GM12892 (cell line): Measurements from ENCODE around the gene ZDHHC3. TPM values are rescaled to one million over a fixed set of nuclear protein-coding genes. Genes with fewer than 3 reads are reported as not detected.

Experiments
- DNase-seq: peaks from one replicate; pipeline ENCODE4 v3.0.0; 2011; ENCODE audit not compliant: insufficient read length
- FAIRE-seq: peaks from 2 replicates; lab custom pipeline; 2011; peaks lifted over from hg19 to GRCh38; lab: Jason Lieb, UNC
- POLR2A ChIP-seq: IDR thresholded peaks from 2 replicates; pipeline ENCODE4 v1.6.1; 2011; ENCODE audit warnings: low read depth, low read length, control low read depth
- POLR2AphosphoS5 ChIP-seq: IDR thresholded peaks from 2 replicates; pipeline ENCODE4 v1.6.1; 2011; ENCODE audit warnings: low read depth, low read length, control low read depth
- TAF1 ChIP-seq: IDR thresholded peaks from 2 replicates; pipeline ENCODE4 v1.6.1; 2011; ENCODE audit warnings: low read depth, mild to moderate bottlenecking, control low read depth, low read length, borderline replicate concordance
- polyA plus RNA-seq: library from polyadenylated mRNA; unstranded; fragments of >200 nt; gene quantifications from one replicate; pipeline ENCODE4 v1.2.1, GENCODE V29; 2012; ENCODE audit warnings: missing spikeins, inconsistent platforms; ENCODE audit not compliant: missing spikeins

Gene ZDHHC3, protein sequence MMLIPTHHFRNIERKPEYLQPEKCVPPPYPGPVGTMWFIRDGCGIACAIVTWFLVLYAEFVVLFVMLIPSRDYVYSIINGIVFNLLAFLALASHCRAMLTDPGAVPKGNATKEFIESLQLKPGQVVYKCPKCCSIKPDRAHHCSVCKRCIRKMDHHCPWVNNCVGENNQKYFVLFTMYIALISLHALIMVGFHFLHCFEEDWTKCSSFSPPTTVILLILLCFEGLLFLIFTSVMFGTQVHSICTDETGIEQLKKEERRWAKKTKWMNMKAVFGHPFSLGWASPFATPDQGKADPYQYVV
- 18.0 TPM for polyA plus RNA-seq

DNA sequence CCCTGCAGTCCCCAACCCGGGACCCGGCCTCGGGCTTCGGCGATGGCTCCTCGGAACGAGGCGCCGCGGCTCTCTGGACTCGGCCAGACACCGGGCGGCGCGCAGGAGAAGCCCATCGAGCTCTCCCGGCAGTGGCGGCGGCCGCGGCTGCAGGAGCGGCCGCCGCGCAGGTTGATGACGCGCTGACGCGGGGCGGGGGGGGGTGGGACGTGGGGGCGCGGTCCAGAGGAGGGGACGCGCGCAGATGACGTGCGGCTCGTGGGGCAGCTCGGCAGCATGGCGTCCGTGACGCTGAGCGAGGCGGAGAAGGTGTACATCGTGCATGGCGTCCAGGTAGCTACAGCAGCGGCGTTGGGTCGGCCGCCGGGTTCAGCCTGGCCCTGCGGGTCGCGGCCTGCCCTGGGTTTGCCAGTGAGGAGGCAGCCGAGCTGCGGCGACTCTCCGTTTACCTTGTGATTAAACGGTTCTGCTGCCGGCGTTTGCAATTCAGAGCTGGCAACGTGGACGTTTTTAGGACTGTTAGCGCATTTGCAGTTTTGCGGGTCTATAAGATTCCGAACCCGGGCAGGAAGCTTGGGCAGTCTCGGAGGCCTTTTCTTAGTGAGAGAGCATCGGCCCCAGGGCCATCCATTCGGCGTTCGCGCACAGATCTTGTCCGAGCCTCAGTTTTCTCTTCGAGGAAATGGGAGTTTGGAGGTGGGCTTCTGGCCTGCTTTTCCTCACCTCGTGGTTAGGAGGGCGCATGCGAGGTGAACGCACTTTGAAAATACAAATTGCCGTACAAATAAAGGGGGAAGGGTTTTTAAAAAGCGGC lies at the start of gene ZDHHC3, which contains the start of gene EXOSC7:
TSS of gene ZDHHC3 (minus strand) at position 173 of the 814 bp plus-strand sequence. CDS start 16,738 bp downstream, outside the sequence.
TSS of gene EXOSC7 (plus strand) at position 243 of the 814 bp plus-strand sequence. CDS start at position 277, 34 bp downstream.
- DNase-seq (peak; percentile 89), FAIRE-seq (peak; percentile 98)

DNA sequence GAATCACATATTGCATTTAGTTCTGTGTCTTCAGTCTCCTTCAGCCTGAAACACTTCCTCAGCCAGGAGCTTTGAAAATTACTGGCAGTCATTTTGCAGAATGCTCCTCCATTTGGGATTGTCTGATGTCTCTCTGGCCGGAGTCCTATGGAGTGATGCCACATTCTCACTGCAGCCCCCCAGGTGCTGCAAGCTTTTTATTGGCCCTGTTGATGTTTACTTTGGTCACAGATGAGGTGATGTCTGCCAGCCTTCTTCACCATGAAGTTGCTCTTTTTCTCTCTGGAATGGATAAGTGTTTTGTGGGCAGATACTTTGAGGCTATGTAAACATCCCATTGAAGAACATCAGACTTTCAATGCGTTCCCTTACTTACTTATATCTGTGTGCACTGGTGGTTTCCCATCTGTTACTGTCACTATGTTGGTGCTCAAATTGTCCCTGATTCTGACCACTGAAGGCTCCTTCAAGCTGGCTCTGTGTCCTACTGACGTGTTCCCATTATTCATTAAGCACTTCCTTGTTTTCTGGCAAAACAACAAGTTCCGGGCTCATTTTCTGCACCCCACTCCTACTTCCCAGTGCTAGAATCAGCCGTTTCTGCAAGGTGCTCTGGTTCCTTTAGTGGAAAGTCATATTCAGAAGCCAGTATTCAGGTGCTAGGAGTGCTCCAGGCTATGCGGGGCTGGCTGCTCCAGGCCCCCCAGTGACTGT lies 48.7 kb upstream of the ZDHHC3 start:
- TF ChIP-seq POLR2A = no peak
- DNase-seq (no peak), FAIRE-seq (no peak)

More for the DNA sequence above, at the start of gene ZDHHC3, which contains the start of gene EXOSC7:
- TF ChIP-seq POLR2AphosphoS5 (peak; percentile 87), TAF1 (peak; percentile 81; the same call in 1 of the 2 replicates), POLR2A (peak; percentile 96)

DNA sequence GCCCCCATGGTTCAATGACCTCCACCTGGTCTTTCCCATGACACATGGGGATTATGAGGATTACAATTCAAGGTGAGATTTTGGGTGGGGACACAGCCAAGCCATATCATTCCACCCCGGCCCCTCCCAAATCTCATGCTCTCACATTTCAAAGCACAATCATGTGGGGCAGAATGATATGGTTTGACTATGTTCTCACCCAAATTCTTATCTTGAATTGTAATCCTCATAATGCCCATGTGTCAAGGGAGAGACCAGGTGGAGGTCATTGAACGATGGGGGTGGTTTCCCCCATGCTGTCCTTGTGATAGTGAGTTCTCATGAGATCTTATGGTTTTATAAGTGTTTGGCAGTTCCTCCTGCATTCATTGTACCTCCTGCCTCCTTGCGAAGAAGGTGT lies 47.7 kb upstream of the ZDHHC3 start:
- FAIRE-seq (no peak), DNase-seq (no peak)
- TF ChIP-seq POLR2A (no peak), TAF1 (no peak), POLR2AphosphoS5 (no peak)

DNA sequence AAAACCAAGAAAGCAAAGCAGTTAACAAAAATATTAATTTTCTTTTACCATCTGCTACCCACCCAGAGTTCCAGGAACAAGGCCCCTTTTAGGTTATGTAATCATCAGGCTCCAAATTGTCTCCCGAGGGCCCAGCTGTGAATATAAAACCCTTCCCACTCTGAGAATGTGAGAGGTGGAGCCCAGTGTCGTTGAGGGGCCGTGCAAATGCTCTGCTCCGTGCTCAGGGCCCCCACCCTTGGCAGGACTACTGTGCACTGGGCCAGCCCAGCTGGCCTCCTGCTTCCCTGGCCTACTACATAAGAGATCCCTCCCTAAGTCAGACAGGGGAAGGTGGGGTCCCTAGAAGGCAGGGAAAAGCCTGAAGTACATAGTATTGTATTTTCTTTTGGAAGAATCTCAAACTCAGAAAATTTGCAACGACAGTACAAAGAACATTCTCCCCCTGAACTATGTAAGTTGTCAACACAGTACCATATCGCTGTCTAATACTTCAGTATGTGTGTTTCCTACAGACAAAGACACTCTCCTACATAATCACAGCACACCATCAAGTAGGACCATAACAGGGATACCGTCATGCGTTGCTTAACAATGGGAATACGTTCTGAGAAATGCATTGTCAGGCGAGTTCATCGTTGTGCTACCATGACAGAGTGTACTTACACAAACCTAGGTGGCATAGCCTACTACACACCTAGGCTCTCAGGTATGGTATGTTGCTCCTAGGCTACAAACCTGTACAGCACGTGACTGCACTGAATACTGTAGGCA lies 45.7 kb upstream of the ZDHHC3 start:
- FAIRE-seq = no peak
- DNase-seq = no peak
- TF ChIP-seq TAF1 = no peak
- TF ChIP-seq POLR2A = no peak
- TF ChIP-seq POLR2AphosphoS5 = no peak

DNA sequence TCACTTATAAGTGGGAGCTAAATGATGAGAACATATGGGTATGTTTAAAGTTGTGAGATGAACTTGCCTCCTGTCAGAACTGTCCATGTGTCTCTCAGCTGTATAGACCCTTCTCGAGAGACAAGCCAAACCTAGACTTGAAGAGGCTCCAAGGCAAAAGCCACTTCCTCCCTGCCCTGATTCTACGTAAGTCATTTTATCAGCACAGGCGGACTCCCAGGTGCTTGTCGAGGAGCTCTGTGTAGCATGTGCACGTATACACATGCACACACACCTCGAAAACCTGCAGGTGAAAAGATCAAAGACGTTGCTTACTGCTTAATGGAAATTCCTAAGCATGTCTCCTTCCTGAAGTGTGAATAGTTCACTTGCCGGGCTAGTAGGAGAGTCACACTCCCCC lies 44.6 kb upstream of the ZDHHC3 start:
- TF ChIP-seq POLR2A (no peak), TAF1 (no peak), POLR2AphosphoS5 (no peak)
- DNase-seq (no peak), FAIRE-seq (no peak)

DNA sequence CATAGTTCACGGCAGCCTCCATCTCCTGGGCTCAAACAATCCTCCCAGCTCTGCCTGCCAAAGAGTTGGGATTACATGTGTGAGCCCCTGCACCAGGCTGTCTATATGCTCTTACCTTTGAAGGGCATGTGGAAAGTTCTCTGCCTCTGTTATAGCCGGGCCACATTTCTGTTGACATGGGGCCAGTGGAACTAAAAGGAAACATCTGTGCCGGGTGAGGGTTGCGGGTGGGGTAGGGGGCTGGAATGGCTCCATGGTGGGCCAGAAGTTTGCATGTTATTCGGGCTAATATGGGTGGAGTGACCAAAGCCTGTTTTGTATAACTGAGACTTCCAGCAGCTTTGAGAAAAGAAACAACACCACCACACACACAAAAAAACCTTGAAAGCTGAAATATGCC lies 41.8 kb upstream of the ZDHHC3 start:
- TF ChIP-seq TAF1 = no peak
- TF ChIP-seq POLR2AphosphoS5 = no peak
- no peak for TF ChIP-seq POLR2A
- no peak for FAIRE-seq

DNA sequence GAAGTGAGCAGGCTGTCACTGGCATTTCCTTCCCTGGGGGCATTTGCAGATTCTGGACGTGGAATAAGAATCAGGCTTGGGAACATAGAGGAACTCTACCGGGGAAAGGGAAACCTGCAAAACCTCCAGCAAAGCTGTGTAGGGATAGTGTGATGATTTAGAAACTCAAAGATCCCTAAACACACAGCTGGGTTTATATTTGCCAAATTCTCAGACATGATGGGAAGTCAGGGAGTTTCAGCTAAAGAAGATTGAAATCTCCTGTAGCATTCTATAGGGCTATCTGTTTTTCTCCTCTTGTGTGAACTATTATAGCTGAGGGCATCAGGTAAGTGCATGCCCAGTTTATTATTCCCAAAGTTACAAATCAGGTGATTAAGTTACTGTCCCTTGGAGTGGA lies 40.9 kb upstream of the ZDHHC3 start:
- FAIRE-seq = no peak
- TF ChIP-seq POLR2AphosphoS5 (no peak), POLR2A (no peak), TAF1 (no peak)
- DNase-seq = no peak

More for the DNA sequence above, 41.8 kb upstream of the ZDHHC3 start:
- no peak for DNase-seq

DNA sequence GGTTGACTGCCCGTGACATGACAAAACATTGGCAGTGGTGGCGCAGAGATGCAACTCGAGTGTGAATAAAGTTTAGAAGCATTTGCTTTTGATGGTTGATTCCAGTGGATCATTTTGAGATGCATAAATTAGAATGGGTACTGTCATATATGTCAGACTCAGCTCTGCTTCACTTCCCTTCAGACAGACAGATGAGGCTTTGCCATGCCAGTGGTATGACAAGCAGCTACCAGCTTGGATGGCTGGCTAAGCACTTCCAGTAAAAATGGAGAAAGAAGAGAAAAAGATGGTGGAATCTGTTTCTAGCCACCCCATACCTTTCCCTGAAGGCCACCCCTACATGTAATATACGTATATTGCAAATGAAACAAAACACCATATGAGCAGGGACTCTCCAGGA lies 36.6 kb upstream of the ZDHHC3 start:
- TF ChIP-seq POLR2A (no peak), POLR2AphosphoS5 (no peak), TAF1 (no peak)
- DNase-seq = no peak
- no peak for FAIRE-seq

DNA sequence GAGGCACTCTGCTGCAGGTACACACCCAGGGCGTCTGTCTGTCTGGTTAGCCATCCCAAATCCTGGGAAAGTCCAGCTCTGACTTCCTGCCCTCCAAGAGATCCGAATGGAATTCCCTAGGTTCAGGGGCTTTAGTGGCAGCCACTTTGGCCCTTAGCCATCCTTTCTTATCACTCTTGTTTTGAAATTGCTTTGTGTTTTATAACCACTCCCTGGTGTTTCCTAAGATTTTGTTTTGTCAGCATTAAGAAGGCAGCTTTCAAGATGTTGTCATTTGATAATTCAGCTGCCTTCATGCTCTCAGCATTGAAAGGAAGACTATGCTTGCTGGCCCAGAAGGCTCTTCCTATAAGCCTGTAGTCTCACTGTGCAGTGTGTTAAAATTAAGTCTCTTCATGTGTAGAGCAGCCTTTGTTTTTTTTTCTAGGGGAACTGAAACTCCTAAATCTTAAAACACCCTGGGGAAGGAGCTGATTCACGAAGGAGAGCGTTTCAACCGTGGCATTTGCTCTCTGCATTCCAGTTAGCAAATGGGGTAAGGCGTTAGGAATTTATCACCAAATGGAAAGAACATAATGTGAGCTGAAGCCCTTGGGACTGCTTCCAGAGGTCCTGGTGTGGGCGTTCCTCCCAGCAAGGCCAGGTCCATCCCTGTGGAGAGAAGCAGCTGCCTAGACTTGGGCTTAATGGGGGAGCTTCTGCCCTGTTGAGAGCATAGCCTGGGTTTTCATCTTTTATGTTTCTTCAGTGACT lies 36.0 kb upstream of the ZDHHC3 start:
- no peak for DNase-seq
- FAIRE-seq = no peak
- TF ChIP-seq POLR2AphosphoS5 = no peak
- TF ChIP-seq TAF1 = no peak
- no peak for TF ChIP-seq POLR2A

DNA sequence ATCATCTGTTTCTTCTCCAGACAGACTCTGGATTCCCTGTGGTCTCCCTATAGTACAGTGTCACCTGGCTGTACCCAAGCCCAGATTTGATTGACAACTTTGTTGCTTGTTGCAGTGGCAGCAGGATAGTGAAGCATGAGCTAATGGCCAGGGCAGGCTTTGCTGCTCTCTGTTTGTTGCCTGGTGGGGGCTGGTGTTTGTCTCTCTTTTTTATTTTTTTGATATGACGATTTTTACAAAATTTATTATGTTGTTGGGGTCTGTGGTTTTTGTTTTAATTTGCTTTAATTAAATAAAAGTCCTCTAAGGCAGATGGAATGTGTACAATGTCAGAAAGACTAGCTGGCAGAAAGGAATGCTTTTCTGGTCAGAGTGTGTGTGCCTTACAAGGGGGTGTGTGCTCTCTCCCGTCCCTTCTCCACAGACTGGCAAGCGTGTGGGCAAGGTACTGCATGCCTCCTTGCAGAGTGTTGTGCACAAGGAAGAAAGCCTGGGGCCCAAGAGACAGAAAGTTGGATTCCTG lies 34.9 kb upstream of the ZDHHC3 start:
- DNase-seq = no peak
- FAIRE-seq = no peak
- TF ChIP-seq POLR2A = no peak
- TF ChIP-seq POLR2AphosphoS5 = no peak
- no peak for TF ChIP-seq TAF1
